ENCODE data around the gene YBEY.

Gene YBEY

DNA sequence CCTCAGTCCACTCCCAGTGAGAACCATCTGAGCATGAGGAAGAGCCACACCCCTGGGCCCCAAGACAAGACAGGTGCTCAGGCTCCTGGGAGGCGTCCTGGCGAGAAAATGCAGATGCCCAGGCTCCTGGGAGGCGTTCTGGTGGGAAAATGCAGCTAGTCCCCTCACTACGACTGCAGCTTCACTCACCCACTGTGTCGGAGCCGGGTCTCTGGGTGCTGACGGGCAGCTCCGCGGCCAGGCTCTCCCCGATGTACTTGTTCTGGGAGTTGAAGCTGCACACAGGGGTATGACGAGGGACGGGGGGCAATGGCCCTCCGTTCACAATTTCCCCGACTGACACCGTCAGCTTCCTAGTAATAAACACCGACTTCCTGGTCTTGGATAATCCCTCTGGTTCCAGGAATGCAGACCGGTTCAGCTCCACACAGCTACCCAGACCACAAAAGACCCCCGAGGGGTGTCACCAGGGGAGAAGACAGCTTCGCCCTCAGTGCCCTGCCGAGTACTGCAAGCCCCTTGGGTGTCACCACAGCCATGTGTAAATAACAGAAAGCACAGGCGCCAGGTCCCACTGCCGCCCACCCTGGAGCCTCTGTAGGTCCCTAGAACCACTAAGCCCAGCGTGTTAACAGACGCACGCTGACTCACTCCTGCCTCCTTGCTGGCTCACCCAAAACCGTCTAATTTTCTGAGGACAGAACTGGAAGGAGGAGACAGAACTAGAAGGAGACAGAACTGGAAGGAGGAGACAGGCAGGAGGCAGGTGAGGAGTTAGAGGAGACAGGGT is 20.2 kb upstream of the YBEY start:
- no peak for TF ChIP-seq CTCF (IDR thresholded peaks at IDR 0.05; ENCODE audit: low read depth, low read length, missing control alignments)
- no peak for DNase-seq
- in situ Hi-C loops (cut with HindIII; ENCODE audit: low pct_ligation_motif_present, low sequenced_read_pairs) = no loop called here
- Histone ChIP-seq H3K27me3 (replicated peaks) (no peaks in the 10 kb centered on the region), H3K4me3 (ENCODE audit: low read depth, low read length) (no peak overlapping the region), H3K36me3 (replicated peaks) (peaks cover 77% of the 10 kb centered on the region), H3K27ac (no peak overlapping the region)

DNA sequence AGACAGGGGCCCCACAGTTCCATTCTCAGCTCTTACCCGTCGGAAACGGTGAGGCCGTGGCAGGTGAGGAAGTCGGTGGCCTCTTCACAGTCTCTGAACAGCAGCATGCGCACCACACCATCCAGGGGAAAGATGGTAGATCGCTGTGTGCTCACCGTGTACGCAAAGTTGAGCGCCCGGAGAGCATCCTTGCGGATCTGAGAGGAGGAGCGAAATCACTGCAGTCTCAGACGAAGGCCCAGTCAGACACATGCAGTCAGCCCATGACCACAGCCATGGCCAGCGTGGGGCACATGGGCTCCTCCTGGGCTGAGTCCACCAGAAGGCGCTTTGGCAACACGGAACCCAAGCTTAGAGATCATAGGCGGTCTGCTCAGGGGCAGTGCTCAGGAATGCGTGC is 19.2 kb upstream of the YBEY start:
- TF ChIP-seq CTCF (IDR thresholded peaks at IDR 0.05; ENCODE audit: low read depth, low read length, missing control alignments) = no peak
- Histone ChIP-seq H3K27ac (no peak overlapping the region), H3K4me3 (ENCODE audit: low read depth, low read length) (no peak overlapping the region), H3K36me3 (replicated peaks) (peaks cover 76% of the 10 kb centered on the region), H3K27me3 (replicated peaks) (no peaks in the 10 kb centered on the region)
- no peak for DNase-seq
- in situ Hi-C loops (cut with HindIII; ENCODE audit: low pct_ligation_motif_present, low sequenced_read_pairs) = no loop called here

- Histone ChIP-seq H3K27ac (no peak overlapping the region), H3K36me3 (replicated peaks) (peaks cover 81% of the 10 kb centered on the region), H3K4me3 (ENCODE audit: low read depth, low read length) (no peak overlapping the region), H3K27me3 (replicated peaks) (no peaks in the 10 kb centered on the region)
- in situ Hi-C loops (cut with HindIII; ENCODE audit: low pct_ligation_motif_present, low sequenced_read_pairs) = no loop called here
- no peak for DNase-seq
- no peak for TF ChIP-seq CTCF (IDR thresholded peaks at IDR 0.05; ENCODE audit: low read depth, low read length, missing control alignments)
These were observed 17.8 kb upstream of the YBEY start for GRCh38 chr21:46268371-46268770.

- H3K27me3 ChIP-seq (replicated peaks) = no peaks in the 10 kb centered on the region
- no peak for DNase-seq
- H3K4me3 ChIP-seq (ENCODE audit: low read depth, low read length) = no peak overlapping the region
- TF ChIP-seq CTCF (IDR thresholded peaks at IDR 0.05; ENCODE audit: low read depth, low read length, missing control alignments) = no peak
- in situ Hi-C loops (cut with HindIII; ENCODE audit: low pct_ligation_motif_present, low sequenced_read_pairs) = no loop called here
- H3K27ac ChIP-seq = no peak overlapping the region
- peaks cover 85% of the 10 kb centered on the region for H3K36me3 ChIP-seq (replicated peaks)
These were observed 16.7 kb upstream of the YBEY start for GRCh38 chr21:46269466-46269865.

DNA sequence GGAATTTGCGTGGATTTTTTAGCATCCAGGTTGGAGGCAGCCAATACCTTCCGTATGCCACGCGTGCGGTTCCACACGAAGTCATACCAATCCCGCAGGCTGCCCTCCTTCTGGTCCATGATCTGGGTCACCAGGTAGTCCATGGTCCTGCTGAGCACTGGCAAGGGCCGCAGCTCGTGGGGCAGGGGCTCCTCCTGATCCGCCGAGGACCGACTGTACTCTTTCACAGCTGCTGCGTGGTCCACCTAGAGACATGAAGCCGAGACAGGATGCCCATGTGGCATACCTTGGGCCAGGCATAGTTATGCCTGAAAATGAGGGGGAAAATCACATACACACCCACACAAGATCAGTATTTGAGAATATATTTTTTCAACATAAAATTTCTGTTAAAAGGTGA is 12.8 kb upstream of the YBEY start:
- TF ChIP-seq CTCF (IDR thresholded peaks at IDR 0.05; ENCODE audit: low read depth, low read length, missing control alignments) = no peak
- H3K36me3 ChIP-seq (replicated peaks) = peaks cover 82% of the 10 kb centered on the region
- in situ Hi-C loops (cut with HindIII; ENCODE audit: low pct_ligation_motif_present, low sequenced_read_pairs) = no loop called here

More for the DNA sequence above, 12.8 kb upstream of the YBEY start:
- Histone ChIP-seq H3K4me3 (ENCODE audit: low read depth, low read length) (no peak overlapping the region), H3K27me3 (replicated peaks) (no peaks in the 10 kb centered on the region), H3K27ac (no peak overlapping the region)
- no peak for DNase-seq

Data from brain microvascular endothelial cell (primary cell).